Fibroblast of lung (primary cell): Measurements from ENCODE around the gene RPL39L. TPM values are rescaled to one million over a fixed set of nuclear protein-coding genes. Genes with fewer than 3 reads are reported as not detected.

Source experiments
- DNase-seq, 2 donors: peaks; one replicate each; pipeline versions ENCODE4 v3.0.0 to v3.0.0-alpha.2; 2010; ENCODE audit warnings: low read depth in 2 of 2
- H2AFZ ChIP-seq: 2 replicates; pipeline ENCODE4 v1.5.1; 2012; ENCODE audit warnings: low read length, control low read depth, inconsistent platforms
- H3K27ac ChIP-seq: 2 replicates; pipeline ENCODE4 v1.5.1; 2011; ENCODE audit warnings: low read length, control low read depth; ENCODE audit not compliant: insufficient read depth
- H3K27me3 ChIP-seq: 2 replicates; pipeline ENCODE4 v1.5.1; 2011; ENCODE audit warnings: mild to moderate bottlenecking, low read length; ENCODE audit not compliant: control insufficient read depth, insufficient read depth
- H3K36me3 ChIP-seq: 2 replicates; pipeline ENCODE4 v1.5.1; 2011; ENCODE audit warnings: low read length; ENCODE audit not compliant: control insufficient read depth, insufficient read depth
- H3K4me1 ChIP-seq: 2 replicates; pipeline ENCODE4 v1.5.1; 2011; ENCODE audit warnings: low read length; ENCODE audit not compliant: control insufficient read depth, insufficient read depth; ENCODE audit errors: extremely low read depth
- H3K4me2 ChIP-seq: 2 replicates; pipeline ENCODE4 v1.5.1; 2011; ENCODE audit warnings: low read length, control low read depth; ENCODE audit not compliant: insufficient read depth; ENCODE audit errors: extremely low read depth
- H3K4me3 ChIP-seq, 4 experiments: fragments of 200-600 bp in 1 of 4; sonication (generic) in 1 of 4; replicated peaks in 1 of 4; 2 replicates each; pipeline ENCODE4 v1.5.1; 2011 to 2016; ENCODE audit warnings: low read length in 4 of 4, low read depth in 3 of 4, mild to moderate bottlenecking in 3 of 4, control low read depth in 2 of 4, inconsistent platforms in 1 of 4, mixed read lengths in 1 of 4; ENCODE audit not compliant: insufficient read depth in 1 of 4; ENCODE audit errors: control extremely low read depth in 1 of 4
- H3K79me2 ChIP-seq: 2 replicates; pipeline ENCODE4 v1.5.1; 2012; ENCODE audit warnings: mild to moderate bottlenecking, low read length, inconsistent platforms; ENCODE audit not compliant: control insufficient read depth, insufficient read depth
- H3K9ac ChIP-seq: 2 replicates; pipeline ENCODE4 v1.5.1; 2011; ENCODE audit warnings: mild to moderate bottlenecking, low read length, control low read depth; ENCODE audit not compliant: insufficient read depth
- H3K9me3 ChIP-seq: 2 replicates; pipeline ENCODE4 v1.5.1; 2012; ENCODE audit warnings: low read depth, low read length; ENCODE audit not compliant: control insufficient read depth, insufficient read depth
- H4K20me1 ChIP-seq: 2 replicates; pipeline ENCODE4 v1.5.1; 2011; ENCODE audit warnings: low read length; ENCODE audit not compliant: control insufficient read depth, insufficient read depth; ENCODE audit errors: extremely low read depth
- EZH2 ChIP-seq: IDR thresholded peaks from 2 replicates; pipeline ENCODE4 v1.5.1; 2012; ENCODE audit warnings: low read length, control low read depth, mild to moderate bottlenecking; ENCODE audit errors: missing control alignments
- polyA plus RNA-seq, 2 donors: library from polyadenylated mRNA; depleted of rRNA in 1 of 2; stranded (reverse) in 1 of 2; unstranded in 1 of 2; fragments of >200 nt; gene quantifications; 2 replicates each; pipeline ENCODE4 v1.2.1, GENCODE V29; 2011 to 2012; ENCODE audit warnings: missing spikeins in 1 of 2
- total RNA-seq: library from RNA; depleted of rRNA; stranded (reverse); fragments of >200 nt; gene quantifications from 2 replicates; pipeline ENCODE4 v1.2.1, GENCODE V29; 2014
- TF ChIP-seq, protein P1 (sequence below), 2 donors: IDR thresholded peaks in 1 of 2; conservative IDR thresholded peaks in 1 of 2; 1 replicate in 1 of 2; 2 replicates in 1 of 2; pipeline ENCODE4 v1.5.1; 2011 to 2012; ENCODE audit warnings: low read length in 2 of 2, control low read depth in 1 of 2, inconsistent platforms in 1 of 2, low read depth in 1 of 2, mild to moderate bottlenecking in 1 of 2

Gene RPL39L
- total and polyA plus RNA-seq, 2 donors (not counting 1 experiment from before 2014, with no cell fraction given): 8.4 to 26.6 TPM

DNA sequence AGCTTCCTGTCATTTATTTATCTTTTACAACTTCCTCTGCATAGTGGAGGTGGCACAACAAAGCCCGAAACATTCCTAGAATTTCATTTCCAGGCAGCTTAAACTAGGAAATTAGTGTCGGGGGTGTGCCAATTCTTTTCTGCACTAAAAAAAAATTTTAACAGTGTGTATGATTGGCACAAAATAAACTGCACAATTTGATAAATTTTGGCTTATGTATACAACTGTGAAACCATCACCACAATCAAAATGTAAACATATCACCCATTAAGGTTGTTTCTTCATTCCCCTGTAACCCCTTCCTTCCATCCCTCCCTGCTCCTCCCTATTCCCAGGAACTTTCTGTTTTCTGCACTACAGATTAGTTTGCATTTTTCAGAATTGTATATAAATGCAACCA, 54.7 kb downstream of the RPL39L start:
- no peaks in the 10 kb centered on the region for H3K9me3 ChIP-seq
- no peak overlapping the region for H3K9ac ChIP-seq
- H2AFZ ChIP-seq: no peak overlapping the region
- no peaks in the 10 kb centered on the region for H4K20me1 ChIP-seq
- no peaks in the 10 kb centered on the region for H3K79me2 ChIP-seq
- H3K36me3 ChIP-seq: no peaks in the 10 kb centered on the region
- H3K4me2 ChIP-seq: no peak overlapping the region
- no peak overlapping the region for H3K27ac ChIP-seq
- no peak for DNase-seq
- no peak overlapping the region for H3K4me3 ChIP-seq
- TF ChIP-seq, protein P1, sequence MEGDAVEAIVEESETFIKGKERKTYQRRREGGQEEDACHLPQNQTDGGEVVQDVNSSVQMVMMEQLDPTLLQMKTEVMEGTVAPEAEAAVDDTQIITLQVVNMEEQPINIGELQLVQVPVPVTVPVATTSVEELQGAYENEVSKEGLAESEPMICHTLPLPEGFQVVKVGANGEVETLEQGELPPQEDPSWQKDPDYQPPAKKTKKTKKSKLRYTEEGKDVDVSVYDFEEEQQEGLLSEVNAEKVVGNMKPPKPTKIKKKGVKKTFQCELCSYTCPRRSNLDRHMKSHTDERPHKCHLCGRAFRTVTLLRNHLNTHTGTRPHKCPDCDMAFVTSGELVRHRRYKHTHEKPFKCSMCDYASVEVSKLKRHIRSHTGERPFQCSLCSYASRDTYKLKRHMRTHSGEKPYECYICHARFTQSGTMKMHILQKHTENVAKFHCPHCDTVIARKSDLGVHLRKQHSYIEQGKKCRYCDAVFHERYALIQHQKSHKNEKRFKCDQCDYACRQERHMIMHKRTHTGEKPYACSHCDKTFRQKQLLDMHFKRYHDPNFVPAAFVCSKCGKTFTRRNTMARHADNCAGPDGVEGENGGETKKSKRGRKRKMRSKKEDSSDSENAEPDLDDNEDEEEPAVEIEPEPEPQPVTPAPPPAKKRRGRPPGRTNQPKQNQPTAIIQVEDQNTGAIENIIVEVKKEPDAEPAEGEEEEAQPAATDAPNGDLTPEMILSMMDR (conservative IDR thresholded peaks at IDR 0.05 in 1 of 2, IDR thresholded peaks at IDR 0.05 in 1 of 2; ENCODE audit: low read depth in 1 of 2, low read length in 2 of 2): no peak
- TF ChIP-seq EZH2: no peak
- H3K4me1 ChIP-seq: no peaks in the 10 kb centered on the region
- no peaks in the 10 kb centered on the region for H3K27me3 ChIP-seq

DNA sequence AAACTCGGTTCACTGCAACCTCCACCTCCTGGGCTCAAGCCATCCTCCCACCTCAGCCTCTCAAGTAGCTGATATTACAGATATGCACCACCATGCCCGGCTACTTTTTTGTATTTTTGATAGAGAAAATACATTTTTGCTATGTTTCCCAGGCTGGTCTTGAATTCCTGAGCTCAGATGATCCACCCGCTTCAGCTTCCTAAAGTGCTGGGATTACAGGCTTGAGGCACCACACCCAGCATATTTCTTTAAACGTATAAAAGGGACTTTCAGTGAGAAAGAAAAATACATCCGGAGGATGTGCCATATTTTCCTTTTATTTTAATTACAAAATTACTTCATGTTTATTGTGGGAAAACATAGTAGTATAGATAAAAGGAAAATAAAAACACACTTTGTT, 55.2 kb downstream of the RPL39L start:
- no peaks in the 10 kb centered on the region for H3K4me1 ChIP-seq
- H3K4me2 ChIP-seq: no peak overlapping the region
- H3K27ac ChIP-seq: no peak overlapping the region
- DNase-seq: no peak
- no peak overlapping the region for H3K4me3 ChIP-seq
- TF ChIP-seq, protein P1 (conservative IDR thresholded peaks at IDR 0.05 in 1 of 2, IDR thresholded peaks at IDR 0.05 in 1 of 2; ENCODE audit: low read depth in 1 of 2, low read length in 2 of 2): no peak
- TF ChIP-seq EZH2: no peak
- H3K36me3 ChIP-seq: no peaks in the 10 kb centered on the region
- no peaks in the 10 kb centered on the region for H3K9me3 ChIP-seq
- H3K79me2 ChIP-seq: no peaks in the 10 kb centered on the region
- H3K9ac ChIP-seq: no peak overlapping the region
- no peak overlapping the region for H2AFZ ChIP-seq
- H4K20me1 ChIP-seq: no peaks in the 10 kb centered on the region
- no peaks in the 10 kb centered on the region for H3K27me3 ChIP-seq

DNA sequence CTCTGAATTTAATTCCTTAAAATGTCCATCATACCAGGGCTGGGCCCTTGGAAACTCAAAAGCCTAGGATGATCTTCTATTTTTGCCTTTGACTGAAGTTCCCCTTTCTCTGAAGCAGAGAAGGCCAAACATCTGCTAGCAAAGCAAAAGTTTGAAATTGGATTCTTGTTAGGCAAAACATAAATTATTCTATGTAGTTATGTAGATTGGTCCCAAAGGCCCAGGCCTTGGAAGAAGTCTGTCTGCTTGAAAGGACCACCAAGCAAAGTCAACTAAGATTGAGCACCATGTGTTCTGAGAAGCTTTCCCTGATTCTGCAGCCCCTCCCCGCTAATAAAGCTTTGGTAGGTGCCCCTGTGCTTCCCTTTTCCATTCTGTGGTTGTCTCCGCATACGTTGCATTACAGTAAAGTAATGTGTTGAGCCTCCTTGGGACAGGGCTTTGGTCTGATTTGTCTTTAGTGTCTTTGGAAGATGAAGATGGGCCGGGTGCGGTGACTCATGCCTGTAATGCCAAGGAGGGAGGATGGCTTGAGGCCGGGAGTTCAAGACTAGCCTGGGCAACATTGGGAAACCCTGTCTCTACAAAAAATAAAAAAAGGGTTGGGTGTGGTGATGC, 56.4 kb downstream of the RPL39L start:
- Histone ChIP-seq H3K4me1 (no peaks in the 10 kb centered on the region), H3K36me3 (no peaks in the 10 kb centered on the region), H3K27ac (no peak overlapping the region), H3K9me3 (no peaks in the 10 kb centered on the region), H2AFZ (no peak overlapping the region), H3K79me2 (no peaks in the 10 kb centered on the region), H3K4me3 (no peak overlapping the region), H3K4me2 (no peak overlapping the region), H4K20me1 (no peaks in the 10 kb centered on the region), H3K9ac (no peak overlapping the region), H3K27me3 (no peaks in the 10 kb centered on the region)
- DNase-seq: no peak
- no peak for TF ChIP-seq EZH2
- TF ChIP-seq, protein P1 (conservative IDR thresholded peaks at IDR 0.05 in 1 of 2, IDR thresholded peaks at IDR 0.05 in 1 of 2; ENCODE audit: low read depth in 1 of 2, low read length in 2 of 2): no peak
